GM12874 (cell line): ENCODE data around the gene SMCO1.

Experiments
- TF ChIP-seq, protein P1 (sequence below): IDR thresholded peaks from 2 replicates; pipeline ENCODE4 v1.5.1; 2011; ENCODE audit warnings: low read depth, mild to moderate bottlenecking, control low read depth, low read length, moderate library complexity; ENCODE audit not compliant: insufficient read depth

The SMCO1 gene, protein sequence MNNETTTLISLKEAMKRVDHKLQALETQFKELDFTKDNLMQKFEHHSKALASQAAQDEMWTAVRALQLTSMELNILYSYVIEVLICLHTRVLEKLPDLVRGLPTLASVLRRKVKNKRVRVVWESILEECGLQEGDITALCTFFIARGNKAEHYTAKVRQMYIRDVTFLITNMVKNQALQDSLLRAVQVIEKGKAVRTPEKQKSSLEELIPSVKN

DNA sequence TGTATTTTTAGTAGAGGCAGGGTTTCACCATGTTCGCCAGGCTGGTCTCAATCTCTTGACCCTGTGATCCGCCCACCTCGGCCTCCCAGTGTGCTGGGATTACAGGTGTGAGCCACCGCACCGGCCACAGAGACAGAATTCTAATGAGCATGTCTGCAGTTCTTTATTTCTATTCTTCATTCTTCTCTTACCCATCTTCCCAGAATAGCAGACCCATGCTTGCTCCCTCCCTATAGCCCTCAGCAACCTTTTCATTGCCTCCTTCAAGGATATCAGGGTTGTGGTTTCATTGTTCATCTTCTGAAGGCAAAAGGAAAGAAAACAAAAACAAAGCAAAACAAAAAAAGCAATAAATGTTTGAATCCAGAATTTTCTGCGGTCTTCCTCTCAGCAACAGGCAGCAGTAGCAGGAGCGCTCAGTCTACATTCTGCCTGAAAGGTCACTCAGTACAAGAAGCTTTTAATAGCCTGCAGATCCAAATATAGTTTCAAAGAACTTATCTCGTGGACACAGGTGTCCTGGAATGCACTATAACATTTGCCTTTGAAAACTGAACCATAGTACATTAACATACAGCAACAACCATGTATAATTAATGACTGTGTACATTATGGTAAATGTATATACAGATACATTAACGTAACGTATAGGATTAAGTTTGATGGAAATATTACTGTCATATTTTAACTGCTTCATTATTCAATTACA lies at the start of gene SMCO1:
TSS of gene SMCO1 (minus strand) at position 434 of the 709 bp plus-strand sequence. CDS start at position 297, 137 bp downstream.
- TF ChIP-seq, protein P1, sequence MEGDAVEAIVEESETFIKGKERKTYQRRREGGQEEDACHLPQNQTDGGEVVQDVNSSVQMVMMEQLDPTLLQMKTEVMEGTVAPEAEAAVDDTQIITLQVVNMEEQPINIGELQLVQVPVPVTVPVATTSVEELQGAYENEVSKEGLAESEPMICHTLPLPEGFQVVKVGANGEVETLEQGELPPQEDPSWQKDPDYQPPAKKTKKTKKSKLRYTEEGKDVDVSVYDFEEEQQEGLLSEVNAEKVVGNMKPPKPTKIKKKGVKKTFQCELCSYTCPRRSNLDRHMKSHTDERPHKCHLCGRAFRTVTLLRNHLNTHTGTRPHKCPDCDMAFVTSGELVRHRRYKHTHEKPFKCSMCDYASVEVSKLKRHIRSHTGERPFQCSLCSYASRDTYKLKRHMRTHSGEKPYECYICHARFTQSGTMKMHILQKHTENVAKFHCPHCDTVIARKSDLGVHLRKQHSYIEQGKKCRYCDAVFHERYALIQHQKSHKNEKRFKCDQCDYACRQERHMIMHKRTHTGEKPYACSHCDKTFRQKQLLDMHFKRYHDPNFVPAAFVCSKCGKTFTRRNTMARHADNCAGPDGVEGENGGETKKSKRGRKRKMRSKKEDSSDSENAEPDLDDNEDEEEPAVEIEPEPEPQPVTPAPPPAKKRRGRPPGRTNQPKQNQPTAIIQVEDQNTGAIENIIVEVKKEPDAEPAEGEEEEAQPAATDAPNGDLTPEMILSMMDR = no peak

DNA sequence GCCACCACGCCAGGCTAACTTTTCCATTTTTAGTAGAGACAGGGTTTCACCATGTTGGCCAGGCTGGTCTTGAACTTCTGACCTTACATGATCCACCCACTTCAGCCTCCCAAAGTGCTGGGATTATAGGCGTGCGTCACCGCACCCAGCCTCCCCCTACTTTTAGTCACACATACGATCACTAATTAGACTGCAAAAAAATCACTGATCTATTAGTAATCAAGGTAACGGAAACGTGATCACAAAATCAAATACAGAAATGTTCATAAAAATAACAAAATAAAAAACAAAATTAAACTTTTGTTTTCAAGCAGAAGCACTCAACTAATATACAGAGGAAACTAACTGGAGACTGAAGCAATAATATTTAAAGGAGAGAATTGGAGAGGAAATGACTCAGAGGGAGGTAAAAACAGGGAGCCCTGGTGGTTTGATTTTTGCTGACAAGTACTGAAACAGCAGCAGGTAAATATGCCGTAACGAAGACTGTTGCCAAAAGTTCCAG lies 48.6 kb upstream of the SMCO1 start:
- TF ChIP-seq, protein P1 = no peak

DNA sequence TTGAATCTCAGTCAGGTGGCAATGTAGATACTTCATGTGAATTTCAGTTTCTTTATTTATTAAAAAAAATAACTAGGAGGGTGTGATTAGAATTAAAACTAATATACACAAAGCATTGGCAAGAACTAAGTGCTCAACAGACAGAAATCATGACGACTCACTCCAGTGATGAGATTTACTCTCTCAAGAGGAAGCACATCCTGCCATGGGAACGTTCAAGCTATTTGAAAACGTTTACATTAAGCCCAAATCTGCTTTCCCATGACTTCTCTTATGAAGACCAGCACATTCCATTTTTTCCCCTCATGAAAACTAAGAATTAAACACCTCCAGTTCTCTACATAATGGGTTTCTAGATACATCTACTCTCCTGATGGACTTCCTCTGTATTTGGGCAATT lies 44.7 kb upstream of the SMCO1 start:
- TF ChIP-seq, protein P1 = no peak

DNA sequence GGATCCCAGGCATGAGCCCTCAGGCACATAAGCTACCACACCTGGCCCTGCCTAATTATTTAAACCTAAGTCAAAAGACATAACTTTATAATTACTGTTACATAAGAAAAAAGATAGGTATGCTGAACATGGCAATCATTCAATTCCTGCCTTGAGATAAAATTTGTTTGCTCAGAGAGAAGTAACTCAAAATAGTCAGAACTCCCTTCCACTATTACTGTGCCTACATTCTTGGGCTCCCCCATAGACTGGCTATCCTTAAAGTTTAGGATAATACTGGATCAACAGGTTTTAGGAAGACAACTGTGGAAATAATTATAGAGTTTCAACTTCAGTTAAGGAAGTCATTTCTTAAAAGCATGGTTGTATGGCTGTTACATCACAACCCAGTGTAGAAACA lies 43.3 kb upstream of the SMCO1 start:
- TF ChIP-seq, protein P1 = no peak

DNA sequence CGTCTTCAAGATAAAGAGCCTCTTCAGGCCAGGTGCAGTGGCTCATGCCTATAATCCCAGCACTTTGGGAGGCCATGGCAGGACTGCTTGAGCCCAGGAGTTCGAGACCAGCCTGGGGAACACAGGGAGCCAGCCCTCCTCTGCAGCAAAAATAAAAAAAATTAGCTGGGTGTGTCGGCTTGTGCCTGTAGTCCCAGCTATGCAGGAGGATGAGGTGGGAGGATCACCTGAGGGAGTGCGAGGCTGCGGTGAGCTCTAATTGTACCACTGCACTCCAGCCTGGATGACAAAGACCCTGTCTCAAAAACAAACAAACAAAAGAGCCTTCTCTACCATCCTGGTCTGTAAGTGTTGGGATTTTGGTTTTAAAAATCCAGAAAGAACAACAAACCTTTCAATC lies 42.1 kb upstream of the SMCO1 start:
- TF ChIP-seq, protein P1 = no peak

DNA sequence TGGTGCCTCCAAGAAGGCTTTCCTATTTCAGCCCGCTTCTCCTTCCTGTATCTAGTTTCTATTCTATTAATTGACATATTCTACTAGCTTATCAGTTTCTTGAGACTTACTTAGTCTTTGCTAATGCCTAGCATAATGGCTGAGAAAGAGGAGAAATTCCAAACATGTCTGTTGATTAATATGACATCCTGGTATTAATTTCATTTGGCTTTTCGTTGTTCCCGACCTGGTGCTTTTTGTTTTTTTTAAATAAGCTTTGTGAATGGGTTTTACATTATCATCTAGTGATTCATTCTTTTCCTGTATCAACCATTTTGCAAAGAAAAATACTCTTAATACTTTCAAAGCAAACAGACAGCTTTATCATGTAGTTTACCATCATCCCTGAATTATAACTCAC lies 40.1 kb upstream of the SMCO1 start:
- TF ChIP-seq, protein P1 = no peak

DNA sequence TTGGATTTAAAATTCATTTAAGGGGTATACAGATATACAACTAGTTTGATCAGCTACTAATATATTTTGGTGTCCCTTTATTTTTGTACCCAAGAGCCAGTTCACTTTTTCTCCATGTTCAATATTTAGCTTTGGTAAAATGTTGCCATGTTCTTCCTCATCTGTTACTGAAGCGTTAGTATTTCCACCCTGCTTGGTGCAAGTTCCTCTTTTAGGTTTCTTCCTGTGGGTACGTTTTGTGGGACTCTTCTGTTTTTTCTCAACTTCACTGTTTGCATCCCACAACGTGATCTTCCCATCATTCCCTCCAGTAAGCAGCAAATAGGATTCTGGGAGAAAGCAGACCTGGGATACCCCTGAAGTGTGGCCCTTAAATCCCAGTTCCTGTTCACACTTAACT lies 39.1 kb upstream of the SMCO1 start:
- TF ChIP-seq, protein P1 = no peak
